SKM-1 treated with dmso at 0.1 percent for 144 hours (cell line): ENCODE measurements around the gene TREML2.
A peak's percentile ranks its signal among the peaks of the same experiment; 100 is the strongest.
"Not testable (repeated sequence)": the region's sequence is repeated elsewhere in the genome, so short reads cannot be mapped to it uniquely, and the experiment has no call there.

Experiments used
- DNase-seq: peaks from one replicate; lab custom pipeline; 2025; ENCODE audit not compliant: unreplicated experiment; lab: John Stamatoyannopoulos, UW

The TREML2 gene, protein sequence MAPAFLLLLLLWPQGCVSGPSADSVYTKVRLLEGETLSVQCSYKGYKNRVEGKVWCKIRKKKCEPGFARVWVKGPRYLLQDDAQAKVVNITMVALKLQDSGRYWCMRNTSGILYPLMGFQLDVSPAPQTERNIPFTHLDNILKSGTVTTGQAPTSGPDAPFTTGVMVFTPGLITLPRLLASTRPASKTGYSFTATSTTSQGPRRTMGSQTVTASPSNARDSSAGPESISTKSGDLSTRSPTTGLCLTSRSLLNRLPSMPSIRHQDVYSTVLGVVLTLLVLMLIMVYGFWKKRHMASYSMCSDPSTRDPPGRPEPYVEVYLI

GRCh38 chr6:41200901-41201763 is at the start of gene TREML2:
TREML2 (minus strand) TSS chr6:41201149; CDS start chr6:41201008, 141 bp downstream.
- peak; percentile 77 for DNase-seq

- DNase-seq = no peak
These were observed 47.1 kb upstream of the TREML2 start for GRCh38 chr6:41247882-41248705.

GRCh38 chr6:41247288-41247865 is 46.4 kb upstream of the TREML2 start:
- DNase-seq = no peak

- not testable (repeated sequence) for DNase-seq
These were observed 45.6 kb upstream of the TREML2 start for GRCh38 chr6:41246529-41246928.

DNA sequence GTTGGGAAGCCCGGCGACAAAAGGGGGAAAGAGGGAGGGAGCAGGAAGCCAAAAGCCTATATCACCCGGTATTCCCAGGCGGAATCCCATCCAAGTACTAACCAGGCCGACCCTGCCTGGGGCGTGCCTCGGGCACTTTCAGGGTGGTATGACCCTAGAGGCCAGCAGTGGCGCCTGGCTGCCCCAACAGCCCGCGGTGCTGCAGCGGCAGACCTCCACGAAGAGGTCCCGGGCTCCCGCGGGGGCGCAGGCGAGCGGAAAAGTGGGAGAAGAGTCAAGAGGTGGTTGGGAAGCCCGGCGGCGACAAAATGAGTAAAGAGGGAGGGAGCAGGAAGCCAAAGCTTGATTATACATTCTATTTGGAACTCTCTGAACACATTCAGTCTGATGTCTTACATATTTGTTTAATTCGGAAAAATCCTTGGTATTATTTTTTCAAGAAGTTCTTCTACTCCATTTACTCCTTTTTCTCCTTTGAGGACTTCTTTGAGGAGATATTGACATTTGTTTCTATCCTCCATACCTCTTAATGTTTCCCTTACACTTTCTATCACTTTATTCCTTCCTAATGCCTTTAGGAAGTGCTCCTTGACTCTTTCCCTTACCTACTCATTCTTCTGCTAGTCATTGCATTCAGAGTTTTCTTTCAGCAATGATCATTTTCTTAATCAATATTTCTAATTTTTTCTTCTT is 38.7 kb upstream of the TREML2 start:
- DNase-seq = no peak

DNA sequence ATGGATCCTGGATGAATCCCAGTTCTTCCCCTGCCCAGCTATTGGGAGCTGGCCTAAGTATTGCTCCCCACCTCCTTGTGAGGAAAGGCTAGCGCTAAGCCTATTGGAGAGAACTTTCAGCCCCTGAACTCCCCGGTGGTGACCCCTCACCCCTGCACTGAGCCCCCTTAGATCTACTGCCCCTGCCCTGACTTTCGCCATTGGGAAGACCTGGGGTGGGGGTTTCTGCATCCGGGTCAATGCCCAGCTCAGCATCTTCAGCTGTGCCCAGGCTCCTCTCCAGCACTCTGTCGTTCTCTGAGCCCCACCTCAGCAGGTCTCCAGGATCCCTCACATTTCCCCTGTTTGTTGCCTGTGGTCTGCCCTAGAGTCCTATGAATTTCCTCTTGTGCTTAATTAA is 36.2 kb upstream of the TREML2 start:
- DNase-seq = no peak

GRCh38 chr6:41236276-41236675 is 35.3 kb upstream of the TREML2 start:
- no peak for DNase-seq

DNA sequence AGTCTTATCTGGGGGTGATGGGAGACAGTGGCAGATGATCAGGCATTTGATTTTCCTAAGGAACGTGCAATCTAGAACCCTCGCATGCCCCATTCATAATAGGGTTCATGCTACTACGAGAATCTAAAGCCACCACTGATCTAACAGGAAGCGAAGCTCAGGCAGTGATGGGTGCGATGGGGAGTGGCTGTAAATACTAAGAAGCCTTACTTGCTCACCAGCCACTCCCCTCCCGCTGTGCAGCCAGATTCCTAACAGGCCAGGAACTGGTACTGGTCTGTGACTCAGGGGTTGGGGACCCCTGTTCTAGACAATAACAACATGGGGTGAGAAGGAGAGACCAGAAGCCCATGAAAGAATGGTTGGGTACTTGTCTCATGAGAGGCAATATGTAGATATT is 31.7 kb upstream of the TREML2 start:
- DNase-seq = no peak

- no peak for DNase-seq
These were observed 30.3 kb upstream of the TREML2 start for GRCh38 chr6:41231246-41231645.

DNA sequence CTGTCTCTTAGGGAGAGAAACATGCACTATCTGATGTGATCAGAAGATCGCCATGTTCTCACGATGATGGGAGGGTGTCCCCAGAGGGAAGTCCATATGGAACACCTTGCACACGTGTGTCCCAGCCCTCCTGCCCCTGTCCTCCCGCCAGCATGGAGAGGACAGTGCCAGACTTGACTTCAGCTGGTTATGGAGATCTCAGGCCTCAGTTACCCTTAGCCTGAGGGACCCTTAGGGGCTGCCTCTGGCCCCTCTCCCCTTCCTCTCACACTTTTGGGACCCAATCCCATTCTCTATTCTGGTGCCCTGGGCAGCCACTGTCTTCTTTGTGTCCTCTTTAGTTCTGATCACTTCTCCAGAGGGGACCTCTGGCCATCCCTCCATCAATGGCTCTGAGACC is 28.8 kb upstream of the TREML2 start:
- DNase-seq = no peak

DNA sequence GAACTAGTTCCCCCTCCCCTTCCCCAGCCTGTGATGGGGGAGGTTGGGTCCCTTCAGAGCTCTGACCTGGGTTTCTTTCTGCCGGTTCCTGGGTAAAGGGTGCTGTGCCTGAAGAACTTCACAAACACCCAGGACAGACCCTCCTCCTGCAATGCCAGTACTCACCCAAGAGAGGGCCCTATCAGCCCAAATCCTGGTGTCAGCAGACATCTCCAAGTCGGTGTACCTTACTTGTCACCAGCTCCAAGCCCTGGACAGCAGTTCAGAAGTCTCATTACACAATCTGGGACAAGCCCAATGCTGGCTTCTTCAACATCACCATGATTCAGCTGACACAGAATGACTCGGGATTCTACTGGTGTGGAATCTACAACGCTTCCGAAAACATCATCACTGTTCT is 27.7 kb upstream of the TREML2 start:
- peak; percentile 34 for DNase-seq

DNA sequence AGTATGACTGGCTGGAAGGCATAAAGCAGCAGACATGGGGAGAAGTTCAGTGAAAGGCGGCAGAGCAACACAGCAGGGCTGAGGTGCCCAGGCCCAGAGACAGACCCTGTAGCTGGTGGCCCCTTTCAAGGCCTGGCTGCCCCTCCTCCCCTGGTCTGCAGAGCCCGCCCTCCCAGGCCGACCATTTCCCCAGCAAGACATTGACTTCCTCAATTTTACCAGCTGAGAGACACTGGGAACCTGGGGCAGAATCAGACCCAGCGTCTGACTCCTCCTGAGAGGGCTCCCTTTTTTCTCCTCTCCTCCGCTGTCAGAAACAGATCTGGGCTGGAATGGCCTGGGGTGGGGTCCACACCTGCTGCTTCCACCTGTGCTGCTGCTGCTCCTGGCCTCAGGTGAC is 27.1 kb upstream of the TREML2 start, which contains the start of gene TREML4:
Gene TREML4, plus strand, starts transcription at position 254 of the 400 bp plus-strand sequence. Its CDS starts 79 bp downstream, at position 333.
- no peak for DNase-seq

DNA sequence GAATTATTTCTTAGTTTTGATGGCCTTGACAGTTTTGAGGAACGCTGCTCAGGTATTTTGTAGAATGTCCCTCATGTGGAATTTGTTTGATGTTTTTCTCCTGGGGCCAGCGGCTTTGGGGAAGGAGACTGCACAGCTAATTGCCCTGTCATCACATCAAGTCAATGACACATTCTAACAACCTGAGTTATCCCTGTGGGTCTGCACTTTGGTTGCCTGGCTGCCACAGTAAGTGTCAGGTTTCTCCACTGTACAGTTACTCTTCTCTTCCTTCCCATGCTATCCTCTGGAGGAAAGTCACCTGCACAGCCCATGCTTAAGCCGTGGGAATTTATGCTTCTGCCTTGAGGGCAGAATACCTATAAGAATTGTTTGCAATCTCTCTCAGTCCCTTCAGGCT is 25.8 kb upstream of the TREML2 start:
- no peak for DNase-seq

GRCh38 chr6:41224800-41225199 is 23.9 kb upstream of the TREML2 start:
- DNase-seq = no peak

GRCh38 chr6:41222513-41222912 is 21.6 kb upstream of the TREML2 start:
- DNase-seq = peak; percentile 52

DNA sequence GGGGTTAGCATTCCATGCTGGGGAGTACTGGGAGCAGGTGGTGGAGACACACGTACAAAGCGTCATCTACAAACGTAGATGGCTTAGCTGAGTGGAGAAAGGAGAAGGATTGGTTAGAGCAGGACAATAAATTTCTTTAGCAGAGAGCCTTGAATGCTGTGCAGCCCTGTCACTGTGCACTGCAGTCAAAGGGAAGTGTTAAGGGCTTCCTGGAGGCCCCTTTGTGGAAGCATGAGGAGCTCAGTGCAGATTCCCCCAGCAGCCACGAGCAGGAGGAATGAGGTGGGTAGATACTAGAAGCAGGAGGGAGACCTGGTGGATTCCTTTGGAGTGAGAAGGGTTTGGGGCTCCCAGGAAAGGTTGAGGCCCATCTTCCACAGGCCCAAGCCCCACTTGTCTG is 21.1 kb upstream of the TREML2 start:
- DNase-seq = peak; percentile 34

DNA sequence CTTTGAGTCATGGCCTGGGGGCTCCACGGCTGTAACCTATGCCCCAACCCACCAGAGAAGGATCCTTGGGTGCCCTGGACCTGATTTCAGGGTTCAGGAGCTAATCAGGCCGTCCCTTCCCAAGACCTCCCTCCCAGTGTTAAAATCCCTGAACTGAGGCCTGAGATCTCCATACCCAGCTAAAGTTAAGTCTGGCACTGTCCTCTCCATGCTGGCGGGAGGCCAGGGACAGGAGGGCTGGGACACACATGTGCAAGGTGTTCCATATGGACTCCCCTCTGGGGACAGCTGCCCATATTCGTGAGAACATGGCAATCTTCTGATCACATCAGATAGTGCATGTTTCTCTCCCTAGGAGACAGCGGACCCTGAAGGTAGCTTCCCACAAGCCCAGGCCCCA is 15.7 kb upstream of the TREML2 start:
- no peak for DNase-seq

GRCh38 chr6:41215777-41216176 is 14.8 kb upstream of the TREML2 start:
- no peak for DNase-seq

DNA sequence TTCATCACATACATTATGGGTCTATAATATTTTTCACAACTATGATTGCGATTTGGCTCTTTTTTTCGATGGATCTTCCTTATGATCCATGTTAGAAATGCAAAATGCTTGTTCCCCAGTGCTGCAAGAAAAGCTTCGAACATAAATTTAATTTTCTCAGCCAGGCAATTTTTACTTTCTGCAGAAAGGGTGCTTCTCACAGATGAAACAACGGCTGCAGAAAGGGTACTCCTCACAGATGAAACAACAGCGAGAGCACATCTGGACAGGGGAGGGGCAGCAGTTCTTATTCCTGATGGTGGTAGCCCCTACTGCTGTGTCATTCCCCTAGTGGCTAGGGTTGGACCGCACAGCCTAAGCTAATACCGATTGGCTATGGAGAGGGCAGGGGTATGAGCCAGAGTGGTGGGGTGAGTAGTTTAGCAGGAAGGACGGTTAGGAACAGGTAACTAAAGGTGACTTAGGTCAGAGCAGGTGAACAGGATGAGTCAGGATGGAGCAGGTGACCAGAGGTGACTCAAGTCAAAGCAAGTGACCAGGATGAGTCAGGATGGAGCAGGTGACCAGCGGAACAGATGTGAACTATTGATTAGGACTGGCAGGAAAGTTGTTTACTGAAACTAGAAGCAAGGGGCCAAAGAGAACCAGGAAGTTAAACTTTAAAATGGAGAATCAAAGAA is 13.8 kb upstream of the TREML2 start:
- no peak for DNase-seq
